ENCODE results near the gene DKKL1.
"Not testable (repeated sequence)": the region's sequence is repeated elsewhere in the genome, so short reads cannot be mapped to it uniquely, and the experiment has no call there.

DKKL1 gene

DNA sequence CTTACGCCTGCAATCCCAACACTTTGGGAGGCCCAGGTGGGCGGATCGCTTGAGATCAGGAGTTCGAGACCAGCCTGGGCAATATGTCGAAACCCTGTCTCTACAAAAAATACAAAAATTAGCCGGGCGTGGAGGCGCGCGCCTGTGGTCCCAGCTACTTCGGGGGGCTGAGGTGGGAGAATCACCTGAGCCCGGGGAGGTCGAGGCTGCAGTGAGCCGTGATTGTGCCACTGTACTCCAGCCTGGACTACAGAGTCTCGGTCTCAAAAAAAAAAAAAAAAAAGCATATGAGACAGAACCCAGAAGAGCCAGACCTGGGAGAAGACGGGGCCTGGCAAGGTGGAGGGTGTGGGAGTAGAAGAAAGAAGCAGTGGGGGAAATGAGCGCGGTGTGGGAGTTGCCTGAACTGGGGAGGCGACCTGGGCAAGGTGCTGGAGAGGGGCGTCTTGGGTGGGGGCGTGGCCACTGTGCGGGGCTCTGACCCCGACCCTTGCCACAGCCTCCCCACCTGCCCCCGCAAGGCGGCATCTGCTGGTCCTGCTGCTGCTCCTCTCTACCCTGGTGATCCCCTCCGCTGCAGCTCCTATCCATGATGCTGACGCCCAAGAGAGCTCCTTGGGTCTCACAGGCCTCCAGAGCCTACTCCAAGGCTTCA is 533 bp downstream of the DKKL1 start:
- H3K27ac Mint-ChIP-seq = peak overlapping the region in 1 of 3 experiments; percentile 64
- TF ChIP-seq, protein P1, sequence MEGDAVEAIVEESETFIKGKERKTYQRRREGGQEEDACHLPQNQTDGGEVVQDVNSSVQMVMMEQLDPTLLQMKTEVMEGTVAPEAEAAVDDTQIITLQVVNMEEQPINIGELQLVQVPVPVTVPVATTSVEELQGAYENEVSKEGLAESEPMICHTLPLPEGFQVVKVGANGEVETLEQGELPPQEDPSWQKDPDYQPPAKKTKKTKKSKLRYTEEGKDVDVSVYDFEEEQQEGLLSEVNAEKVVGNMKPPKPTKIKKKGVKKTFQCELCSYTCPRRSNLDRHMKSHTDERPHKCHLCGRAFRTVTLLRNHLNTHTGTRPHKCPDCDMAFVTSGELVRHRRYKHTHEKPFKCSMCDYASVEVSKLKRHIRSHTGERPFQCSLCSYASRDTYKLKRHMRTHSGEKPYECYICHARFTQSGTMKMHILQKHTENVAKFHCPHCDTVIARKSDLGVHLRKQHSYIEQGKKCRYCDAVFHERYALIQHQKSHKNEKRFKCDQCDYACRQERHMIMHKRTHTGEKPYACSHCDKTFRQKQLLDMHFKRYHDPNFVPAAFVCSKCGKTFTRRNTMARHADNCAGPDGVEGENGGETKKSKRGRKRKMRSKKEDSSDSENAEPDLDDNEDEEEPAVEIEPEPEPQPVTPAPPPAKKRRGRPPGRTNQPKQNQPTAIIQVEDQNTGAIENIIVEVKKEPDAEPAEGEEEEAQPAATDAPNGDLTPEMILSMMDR (IDR thresholded peaks at IDR 0.05; ENCODE audit: unreplicated experiment in 3 of 3) = no peak

DNA sequence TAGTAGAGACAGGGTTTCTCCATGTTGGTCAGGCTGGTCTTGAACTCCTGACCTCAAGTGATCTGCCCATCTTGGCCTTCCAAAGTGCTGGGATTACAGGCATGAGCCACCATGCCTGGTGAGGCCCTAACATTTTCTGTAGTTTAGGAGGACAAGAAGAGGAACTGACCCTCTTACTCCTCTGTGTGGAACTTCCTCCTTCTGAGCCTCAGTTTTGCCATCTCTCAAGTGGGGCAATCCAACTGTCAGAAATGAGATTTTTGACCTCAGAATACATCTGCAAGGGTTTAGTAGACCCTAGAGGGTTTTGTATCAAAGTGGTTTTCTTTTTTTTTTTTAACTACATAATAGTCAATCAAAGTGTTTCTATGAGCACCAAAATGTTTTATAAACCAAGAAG is 2.4 kb downstream of the DKKL1 start:
- Mint-ChIP-seq H3K4me1 (no peaks in the 10 kb centered on the region), H3K27me3 (ENCODE audit: low read depth) (peaks cover 7% of the 10 kb centered on the region), H3K4me3 (peak overlapping the region in 1 of 3 experiments; percentile 14), H3K36me3 (ENCODE audit: low read depth) (peaks cover 3% of the 10 kb centered on the region), H3K27ac (no peak overlapping the region), H3K9me3 (peaks cover 8% of the 10 kb centered on the region)
- TF ChIP-seq, protein P1 (IDR thresholded peaks at IDR 0.05; ENCODE audit: unreplicated experiment in 3 of 3) = no peak

More for the DNA sequence above, 533 bp downstream of the DKKL1 start:
- H3K4me3 Mint-ChIP-seq = peak overlapping the region in 2 of 3 experiments; percentile 42 to 56
- peaks cover 8% of the 10 kb centered on the region for H3K36me3 Mint-ChIP-seq (ENCODE audit: low read depth)
- peaks cover 9% of the 10 kb centered on the region for H3K27me3 Mint-ChIP-seq (ENCODE audit: low read depth)
- peaks cover 2% of the 10 kb centered on the region for H3K9me3 Mint-ChIP-seq
- H3K4me1 Mint-ChIP-seq = peaks cover 6% of the 10 kb centered on the region

- Mint-ChIP-seq H3K4me1 (no peaks in the 10 kb centered on the region), H3K27ac (no peak overlapping the region), H3K4me3 (no peak overlapping the region), H3K36me3 (ENCODE audit: low read depth) (peaks cover 3% of the 10 kb centered on the region), H3K27me3 (ENCODE audit: low read depth) (peaks cover 5% of the 10 kb centered on the region), H3K9me3 (peaks cover 8% of the 10 kb centered on the region)
- TF ChIP-seq, protein P1 (IDR thresholded peaks at IDR 0.05; ENCODE audit: unreplicated experiment in 3 of 3) = no peak
These were observed 5.2 kb downstream of the DKKL1 start for GRCh38 chr19:49368711-49369358.

DNA sequence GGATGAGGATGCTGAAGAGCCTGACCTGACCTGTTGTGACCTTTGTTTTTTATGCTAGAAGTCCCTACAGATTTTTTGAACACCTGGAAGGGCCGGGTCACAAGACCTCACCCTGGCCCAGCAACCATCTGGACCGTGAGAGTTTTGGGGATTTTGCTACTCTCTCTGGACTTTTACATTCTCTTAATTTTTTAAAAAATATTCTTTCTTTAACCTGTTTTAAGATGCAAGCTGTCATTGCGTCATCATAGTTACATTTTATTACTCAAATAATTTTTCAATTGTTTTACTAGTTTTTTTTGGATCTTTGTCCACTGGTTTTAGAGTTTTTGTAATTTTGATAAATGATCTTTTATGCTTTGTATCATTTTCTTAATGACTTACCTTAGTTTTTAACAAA is 7.5 kb downstream of the DKKL1 start:
- TF ChIP-seq, protein P1 (IDR thresholded peaks at IDR 0.05; ENCODE audit: unreplicated experiment in 3 of 3) = no peak

DNA sequence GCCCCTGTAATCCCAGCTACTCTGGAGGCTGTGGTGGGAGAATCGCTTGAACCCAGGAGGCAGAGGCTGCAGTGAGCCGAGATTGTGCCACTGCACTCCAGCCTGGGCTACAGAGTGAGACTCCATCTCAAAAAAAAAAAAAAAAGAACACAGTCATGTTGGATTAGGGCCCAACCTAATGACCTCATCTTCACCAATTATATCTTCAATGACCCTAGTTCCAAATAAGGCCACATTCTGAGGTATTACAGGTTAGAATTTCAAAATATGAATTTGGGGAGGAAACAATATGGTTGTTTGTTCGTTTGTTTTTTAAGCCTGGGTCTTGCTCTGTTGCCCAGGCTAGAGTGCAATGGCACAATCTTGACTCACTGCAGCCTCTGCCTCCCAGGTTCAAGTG is 9.5 kb downstream of the DKKL1 start:
- H3K4me1 Mint-ChIP-seq; H3K27ac Mint-ChIP-seq; H3K36me3 Mint-ChIP-seq (ENCODE audit: low read depth); H3K4me3 Mint-ChIP-seq: not testable (repeated sequence)
- H3K27me3 Mint-ChIP-seq (ENCODE audit: low read depth) = peaks cover 11% of the 10 kb centered on the region
- H3K9me3 Mint-ChIP-seq = peaks cover 10% of the 10 kb centered on the region

More for the DNA sequence above, 7.5 kb downstream of the DKKL1 start:
- no peaks in the 10 kb centered on the region for H3K4me1 Mint-ChIP-seq
- H3K27ac Mint-ChIP-seq = no peak overlapping the region
- peaks cover 3% of the 10 kb centered on the region for H3K36me3 Mint-ChIP-seq (ENCODE audit: low read depth)
- H3K27me3 Mint-ChIP-seq (ENCODE audit: low read depth) = peaks cover 9% of the 10 kb centered on the region
- peaks cover 10% of the 10 kb centered on the region for H3K9me3 Mint-ChIP-seq
- no peak overlapping the region for H3K4me3 Mint-ChIP-seq

DNA sequence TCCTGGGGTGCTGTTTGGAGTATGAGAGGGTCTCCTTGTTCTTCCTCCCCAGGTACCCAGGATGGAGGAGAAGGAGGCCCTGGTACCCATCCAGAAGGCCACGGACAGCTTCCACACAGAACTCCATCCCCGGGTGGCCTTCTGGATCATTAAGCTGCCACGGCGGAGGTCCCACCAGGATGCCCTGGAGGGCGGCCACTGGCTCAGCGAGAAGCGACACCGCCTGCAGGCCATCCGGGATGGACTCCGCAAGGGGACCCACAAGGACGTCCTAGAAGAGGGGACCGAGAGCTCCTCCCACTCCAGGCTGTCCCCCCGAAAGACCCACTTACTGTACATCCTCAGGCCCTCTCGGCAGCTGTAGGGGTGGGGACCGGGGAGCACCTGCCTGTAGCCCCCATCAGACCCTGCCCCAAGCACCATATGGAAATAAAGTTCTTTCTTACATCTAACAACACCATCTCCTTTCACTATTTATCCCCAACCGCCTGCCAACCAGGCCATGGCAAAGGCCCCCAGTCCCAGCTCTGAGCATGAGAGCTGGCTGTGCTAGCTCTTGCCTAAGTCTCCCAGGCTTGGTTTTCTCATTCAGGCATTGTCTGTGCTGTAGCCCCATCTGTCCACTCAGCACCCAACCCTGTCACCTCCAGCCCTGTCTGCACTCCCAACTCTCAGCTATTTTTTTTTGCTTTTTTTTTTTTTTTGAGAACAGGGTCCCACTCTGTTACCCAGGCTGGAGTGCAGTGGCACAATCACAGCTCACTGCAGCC is 11.2 kb downstream of the DKKL1 start:
- H3K27ac Mint-ChIP-seq = no peak overlapping the region
- TF ChIP-seq, protein P1 (IDR thresholded peaks at IDR 0.05; ENCODE audit: unreplicated experiment in 3 of 3) = no peak
- no peak overlapping the region for H3K4me3 Mint-ChIP-seq
- peaks cover 4% of the 10 kb centered on the region for H3K4me1 Mint-ChIP-seq
- no peaks in the 10 kb centered on the region for H3K36me3 Mint-ChIP-seq (ENCODE audit: low read depth)
- H3K27me3 Mint-ChIP-seq (ENCODE audit: low read depth) = peaks cover 11% of the 10 kb centered on the region
- peaks cover 5% of the 10 kb centered on the region for H3K9me3 Mint-ChIP-seq

Measured in nephron (organoid).